ENCODE data around the gene NDUFS5.

DNA sequence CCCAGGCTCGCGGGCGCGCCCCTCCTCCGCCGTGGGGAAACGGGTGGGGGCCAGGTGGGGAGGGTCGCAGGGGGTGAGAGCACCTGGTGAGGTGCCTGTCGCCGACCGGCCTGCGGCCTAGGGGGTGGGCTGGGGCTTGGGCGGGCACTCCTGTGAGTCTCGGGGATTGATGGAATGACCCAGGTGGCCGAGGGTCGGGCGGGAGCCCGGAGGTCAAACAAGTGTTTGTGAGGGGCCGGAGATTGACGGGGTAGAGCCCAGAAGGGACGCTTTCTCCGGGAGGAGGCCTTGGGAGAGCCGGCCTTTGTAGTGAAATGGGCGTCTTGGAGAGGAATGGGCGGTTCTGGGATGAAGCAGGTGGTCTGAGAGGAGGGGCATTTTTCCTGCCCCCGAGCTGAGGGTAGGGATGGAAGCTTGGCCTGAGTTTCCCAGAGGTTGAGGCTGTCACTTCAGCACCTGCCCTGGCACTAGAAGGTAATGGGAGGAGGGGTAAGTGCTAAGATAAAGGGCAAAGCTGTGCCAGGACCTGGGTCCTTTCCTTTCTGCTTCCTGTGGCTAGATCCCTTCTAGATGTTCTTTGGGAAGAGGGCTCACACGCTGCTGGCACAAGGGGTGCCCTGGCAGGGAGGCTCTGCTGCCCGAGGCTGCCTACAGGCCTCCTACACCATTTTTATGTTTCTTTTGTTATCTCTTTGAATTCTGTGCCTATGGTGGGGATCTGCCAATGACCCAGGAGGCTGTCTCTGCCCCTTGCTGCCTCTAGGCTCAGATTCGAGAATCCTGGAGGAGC is 56.1 kb downstream of the NDUFS5 start:
- TF ChIP-seq, protein P1, sequence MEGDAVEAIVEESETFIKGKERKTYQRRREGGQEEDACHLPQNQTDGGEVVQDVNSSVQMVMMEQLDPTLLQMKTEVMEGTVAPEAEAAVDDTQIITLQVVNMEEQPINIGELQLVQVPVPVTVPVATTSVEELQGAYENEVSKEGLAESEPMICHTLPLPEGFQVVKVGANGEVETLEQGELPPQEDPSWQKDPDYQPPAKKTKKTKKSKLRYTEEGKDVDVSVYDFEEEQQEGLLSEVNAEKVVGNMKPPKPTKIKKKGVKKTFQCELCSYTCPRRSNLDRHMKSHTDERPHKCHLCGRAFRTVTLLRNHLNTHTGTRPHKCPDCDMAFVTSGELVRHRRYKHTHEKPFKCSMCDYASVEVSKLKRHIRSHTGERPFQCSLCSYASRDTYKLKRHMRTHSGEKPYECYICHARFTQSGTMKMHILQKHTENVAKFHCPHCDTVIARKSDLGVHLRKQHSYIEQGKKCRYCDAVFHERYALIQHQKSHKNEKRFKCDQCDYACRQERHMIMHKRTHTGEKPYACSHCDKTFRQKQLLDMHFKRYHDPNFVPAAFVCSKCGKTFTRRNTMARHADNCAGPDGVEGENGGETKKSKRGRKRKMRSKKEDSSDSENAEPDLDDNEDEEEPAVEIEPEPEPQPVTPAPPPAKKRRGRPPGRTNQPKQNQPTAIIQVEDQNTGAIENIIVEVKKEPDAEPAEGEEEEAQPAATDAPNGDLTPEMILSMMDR (IDR thresholded peaks at IDR 0.05) = no peak
- TF ChIP-seq POLR2AphosphoS5 (IDR thresholded peaks at IDR 0.05) (no peak), POLR2A (IDR thresholded peaks at IDR 0.05) (no peak), EP300 (IDR thresholded peaks at IDR 0.05; ENCODE audit: low read depth) (no peak)
